IMR-90 (cell line): ENCODE results near the gene ANO8. TPM values are rescaled to one million over a fixed set of nuclear protein-coding genes. Genes with fewer than 3 reads are reported as not detected.

Source experiments
- polyA plus RNA-seq, 3 experiments: library from polyadenylated mRNA; depleted of rRNA; stranded (reverse); fragments of >200 nt; gene quantifications; 2 replicates each; pipeline ENCODE4 v1.2.3, GENCODE V29; 2012; ENCODE audit warnings: low replicate concordance in 1 of 3
- total RNA-seq: library from RNA; depleted of rRNA; stranded (reverse); fragments of >200 nt; gene quantifications from 2 replicates; pipeline ENCODE4 v1.2.3, GENCODE V29; 2012
- TF ChIP-seq, protein P1 (sequence below): conservative IDR thresholded peaks from 2 replicates; pipeline ENCODE4 v1.5.1; 2012; ENCODE audit warnings: mild to moderate bottlenecking, low read depth, low read length, improper control_type of control experiment

Gene ANO8
- total and polyA plus RNA-seq, 2 of the 4 experiments (the other 2 are of a cell fraction) = 1.6 to 5.6 TPM

- TF ChIP-seq, protein P1, sequence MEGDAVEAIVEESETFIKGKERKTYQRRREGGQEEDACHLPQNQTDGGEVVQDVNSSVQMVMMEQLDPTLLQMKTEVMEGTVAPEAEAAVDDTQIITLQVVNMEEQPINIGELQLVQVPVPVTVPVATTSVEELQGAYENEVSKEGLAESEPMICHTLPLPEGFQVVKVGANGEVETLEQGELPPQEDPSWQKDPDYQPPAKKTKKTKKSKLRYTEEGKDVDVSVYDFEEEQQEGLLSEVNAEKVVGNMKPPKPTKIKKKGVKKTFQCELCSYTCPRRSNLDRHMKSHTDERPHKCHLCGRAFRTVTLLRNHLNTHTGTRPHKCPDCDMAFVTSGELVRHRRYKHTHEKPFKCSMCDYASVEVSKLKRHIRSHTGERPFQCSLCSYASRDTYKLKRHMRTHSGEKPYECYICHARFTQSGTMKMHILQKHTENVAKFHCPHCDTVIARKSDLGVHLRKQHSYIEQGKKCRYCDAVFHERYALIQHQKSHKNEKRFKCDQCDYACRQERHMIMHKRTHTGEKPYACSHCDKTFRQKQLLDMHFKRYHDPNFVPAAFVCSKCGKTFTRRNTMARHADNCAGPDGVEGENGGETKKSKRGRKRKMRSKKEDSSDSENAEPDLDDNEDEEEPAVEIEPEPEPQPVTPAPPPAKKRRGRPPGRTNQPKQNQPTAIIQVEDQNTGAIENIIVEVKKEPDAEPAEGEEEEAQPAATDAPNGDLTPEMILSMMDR = peak; percentile 82
Measured at GRCh38 chr19:17292301-17293074, 42.2 kb downstream of the ANO8 start (continued).
